ENCODE results near the gene SF3A1. TPM values are rescaled to one million over a fixed set of nuclear protein-coding genes. Genes with fewer than 3 reads are reported as not detected.
A peak's percentile ranks its signal among the peaks of the same experiment; 100 is the strongest.

Gene SF3A1
- total and polyA plus RNA-seq, 11 donors, result 11.4 to 142 (median 77.4) TPM

DNA sequence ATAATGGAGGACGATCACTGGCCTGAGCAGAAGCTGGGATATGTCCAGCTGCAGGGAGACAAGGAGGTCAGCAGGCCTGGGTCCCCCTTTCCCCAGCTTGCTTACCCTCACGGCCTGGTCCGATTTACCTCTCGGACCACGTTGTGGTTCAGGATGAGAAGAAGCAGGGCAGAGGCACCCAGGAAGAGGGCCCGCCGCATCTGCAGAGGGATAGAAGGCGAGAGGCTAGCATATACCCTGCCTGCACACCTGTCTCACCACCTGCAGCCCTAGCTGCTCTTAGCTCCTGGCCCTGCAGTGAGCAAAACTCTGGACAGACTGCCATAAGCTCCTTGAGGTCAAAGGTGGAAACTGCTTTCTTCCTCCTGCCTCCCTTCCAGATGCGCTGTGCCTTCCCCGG, 29.2 kb upstream of the SF3A1 start:
- DNase-seq (no peak), ATAC-seq (no peak)
- H3K4me1 ChIP-seq, result peaks cover 0 to 24% (median 9%) of the 10 kb centered on the region in 12 donors
- TF ChIP-seq, protein P1, sequence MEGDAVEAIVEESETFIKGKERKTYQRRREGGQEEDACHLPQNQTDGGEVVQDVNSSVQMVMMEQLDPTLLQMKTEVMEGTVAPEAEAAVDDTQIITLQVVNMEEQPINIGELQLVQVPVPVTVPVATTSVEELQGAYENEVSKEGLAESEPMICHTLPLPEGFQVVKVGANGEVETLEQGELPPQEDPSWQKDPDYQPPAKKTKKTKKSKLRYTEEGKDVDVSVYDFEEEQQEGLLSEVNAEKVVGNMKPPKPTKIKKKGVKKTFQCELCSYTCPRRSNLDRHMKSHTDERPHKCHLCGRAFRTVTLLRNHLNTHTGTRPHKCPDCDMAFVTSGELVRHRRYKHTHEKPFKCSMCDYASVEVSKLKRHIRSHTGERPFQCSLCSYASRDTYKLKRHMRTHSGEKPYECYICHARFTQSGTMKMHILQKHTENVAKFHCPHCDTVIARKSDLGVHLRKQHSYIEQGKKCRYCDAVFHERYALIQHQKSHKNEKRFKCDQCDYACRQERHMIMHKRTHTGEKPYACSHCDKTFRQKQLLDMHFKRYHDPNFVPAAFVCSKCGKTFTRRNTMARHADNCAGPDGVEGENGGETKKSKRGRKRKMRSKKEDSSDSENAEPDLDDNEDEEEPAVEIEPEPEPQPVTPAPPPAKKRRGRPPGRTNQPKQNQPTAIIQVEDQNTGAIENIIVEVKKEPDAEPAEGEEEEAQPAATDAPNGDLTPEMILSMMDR (IDR thresholded peaks at IDR 0.05), result no peak
- no peak for TF ChIP-seq POLR2A (IDR thresholded peaks at IDR 0.05)
- WGBS, 4 donors, result 94 to 96% (median 95%) methylated on average over 10 of the region's 10 CpGs
- intact Hi-C loops (cut with DNase I), result loop anchor here (2.0 to 5.0 kb wide), 8 partner anchors 29 to 279 kb away; partner anchors contain the start of genes CASTOR1 (in 3 of the 10), TBC1D10A (in 2 of the 10), CCDC157 (in 1 of the 10) and SF3A1 (in 1 of the 10)
- no peaks in the 10 kb centered on the region for H3K9me3 ChIP-seq
- peaks cover 0 to 28% (median 0%) of the 10 kb centered on the region in 9 donors for H3K36me3 ChIP-seq
- no peaks in the 10 kb centered on the region for H3K27me3 ChIP-seq
- H3K4me3 ChIP-seq, result peak overlapping the region in 2 of 12 donors; percentile 67 to 88
- H3K27ac ChIP-seq, result no peak overlapping the region

DNA sequence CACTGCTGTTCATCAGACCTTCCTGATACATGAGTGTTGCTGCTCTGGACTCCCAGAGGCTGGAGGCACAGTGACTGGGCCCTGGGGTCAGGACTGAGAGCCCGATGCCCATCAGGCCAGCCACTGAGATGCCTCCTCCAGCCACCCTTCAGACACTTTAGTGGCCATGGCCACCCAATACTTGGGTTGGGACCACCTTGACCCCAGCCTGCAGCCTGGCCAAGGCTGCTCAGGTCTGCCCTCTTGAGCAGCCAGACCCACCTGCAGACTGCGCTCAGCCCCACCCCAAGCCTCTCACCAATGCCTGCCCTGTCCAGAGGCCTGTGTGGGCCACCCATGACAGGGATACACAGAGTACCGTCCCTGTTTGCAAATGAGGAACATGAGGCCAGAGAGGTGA, 26.4 kb upstream of the SF3A1 start:
- Histone ChIP-seq H3K9me3 (no peaks in the 10 kb centered on the region), H3K27ac (peak overlapping the region in 4 of 12 donors; percentile 0 to 64 (median 46)), H3K4me1 (peaks cover 0 to 24% (median 9%) of the 10 kb centered on the region in 12 donors), H3K4me3 (no peak overlapping the region), H3K27me3 (no peaks in the 10 kb centered on the region), H3K36me3 (peaks cover 0 to 36% (median 4%) of the 10 kb centered on the region in 9 donors)
- intact Hi-C loops (cut with DNase I), result no loop called here
- no peak for DNase-seq
- peak in 1 of 4 donors; percentile 12 for ATAC-seq
- WGBS, 4 donors, result 43 to 66% (median 56%) methylated on average over 1 to 3 of the region's 3 CpGs
- TF ChIP-seq, protein P1 (IDR thresholded peaks at IDR 0.05), result no peak
- no peak for TF ChIP-seq POLR2A (IDR thresholded peaks at IDR 0.05)

DNA sequence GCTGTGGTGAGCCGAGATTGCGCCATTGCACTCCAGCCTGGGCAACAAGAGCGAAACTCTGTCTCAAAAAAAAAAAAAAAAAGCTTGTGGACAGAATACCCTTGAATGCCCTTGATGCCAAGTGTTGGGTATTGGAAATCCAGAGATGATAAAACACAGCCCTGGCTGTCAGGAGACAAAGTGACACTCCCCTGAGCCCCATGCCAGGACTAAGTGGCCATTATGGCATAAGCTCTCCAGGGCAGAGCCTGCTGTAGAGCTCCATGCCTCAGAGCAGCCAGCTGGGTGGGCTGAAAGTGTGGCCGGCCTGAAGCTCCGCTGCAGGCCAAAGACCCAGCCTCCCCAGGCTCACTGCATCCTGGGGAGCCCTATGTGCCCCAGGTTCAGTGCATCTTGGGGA, 25.6 kb upstream of the SF3A1 start:
- WGBS, 4 donors, result 76 to 89% (median 83%) methylated on average over 5 of the region's 5 CpGs
- ATAC-seq (peak; percentile 60 to 66 (median 62)), DNase-seq (peak in 3 of 5 donors; percentile 46 to 80 (median 63))
- peaks cover 0 to 21% (median 8%) of the 10 kb centered on the region in 12 donors for H3K4me1 ChIP-seq
- peak overlapping the region in 4 of 12 donors; percentile 0 to 64 (median 46) for H3K27ac ChIP-seq
- H3K27me3 ChIP-seq, result no peaks in the 10 kb centered on the region
- intact Hi-C loops (cut with DNase I), result no loop called here
- H3K4me3 ChIP-seq, result no peak overlapping the region
- H3K36me3 ChIP-seq, result peaks cover 0 to 37% (median 4%) of the 10 kb centered on the region in 9 donors
- H3K9me3 ChIP-seq, result no peaks in the 10 kb centered on the region
- TF ChIP-seq POLR2A (IDR thresholded peaks at IDR 0.05), result no peak
- TF ChIP-seq, protein P1 (IDR thresholded peaks at IDR 0.05), result no peak

DNA sequence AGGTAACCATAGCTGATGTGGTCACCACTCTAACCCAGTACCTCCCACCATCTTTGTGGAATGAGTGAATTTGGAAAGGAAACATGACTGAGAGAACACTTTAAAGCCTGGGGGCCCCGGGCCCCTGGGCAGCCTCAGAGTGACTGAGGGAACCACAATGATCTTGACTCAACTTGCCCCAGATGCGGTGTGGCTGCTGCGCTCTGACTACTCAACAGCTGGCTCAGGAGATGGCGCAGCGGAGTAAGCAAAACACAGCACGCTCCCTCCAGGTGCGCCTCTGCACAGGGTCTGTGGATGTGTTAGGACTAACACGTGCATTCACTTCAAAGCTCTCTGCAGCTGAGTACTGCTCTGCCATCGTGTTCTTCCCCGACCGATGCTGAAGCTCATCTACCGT, 24.6 kb upstream of the SF3A1 start:
- intact Hi-C loops (cut with DNase I), result no loop called here
- TF ChIP-seq, protein P1 (IDR thresholded peaks at IDR 0.05), result no peak
- no peak for TF ChIP-seq POLR2A (IDR thresholded peaks at IDR 0.05)
- WGBS, 4 donors, result 80 to 100% (median 84%) methylated on average over 6 to 12 of the region's 12 CpGs
- no peak overlapping the region for H3K4me3 ChIP-seq
- H3K27ac ChIP-seq, result peak overlapping the region in 1 of 12 donors; percentile 50
- peaks cover 0 to 41% (median 4%) of the 10 kb centered on the region in 9 donors for H3K36me3 ChIP-seq
- H3K9me3 ChIP-seq, result no peaks in the 10 kb centered on the region
- ATAC-seq (no peak), DNase-seq (no peak)
- peaks cover 0 to 15% (median 4%) of the 10 kb centered on the region in 12 donors for H3K4me1 ChIP-seq
- H3K27me3 ChIP-seq, result no peaks in the 10 kb centered on the region

Data from heart left ventricle (tissue), 16 donors.